Stimulated activated CD8-positive, alpha-beta memory T cell treated with anti-CD3 and anti-CD28 coated beads, Interleukin-15, amount 100 ng/mL, for 1 hour (primary cell): ENCODE results near the gene WDR90.
"Not testable (repeated sequence)": the region's sequence is repeated elsewhere in the genome, so short reads cannot be mapped to it uniquely, and the experiment has no call there.

Experiments
- DNase-seq: peaks from one replicate; pipeline ENCODE4 v3.0.0-alpha.2; 2020; ENCODE audit warnings: low read depth

The WDR90 gene

DNA sequence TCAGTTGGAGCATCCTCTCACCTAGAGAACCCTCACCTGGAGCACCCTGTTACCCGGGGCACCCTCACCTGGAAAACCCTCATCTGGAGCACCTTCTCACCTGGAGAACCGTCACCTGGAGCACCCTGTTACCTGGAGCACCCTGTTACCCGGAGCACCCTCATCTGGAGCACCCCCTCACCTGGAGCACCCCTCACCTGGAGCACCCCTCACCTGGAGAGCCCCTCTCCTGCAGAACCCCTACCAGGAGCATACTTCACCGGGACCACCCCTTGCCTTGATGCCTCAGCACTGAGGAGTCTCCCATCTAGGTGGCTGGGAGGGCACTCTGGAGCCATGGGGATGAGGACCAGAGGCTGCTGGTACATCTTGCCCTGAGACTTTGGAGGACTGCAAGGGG lies 59.8 kb downstream of the WDR90 start:
- DNase-seq = no peak

DNA sequence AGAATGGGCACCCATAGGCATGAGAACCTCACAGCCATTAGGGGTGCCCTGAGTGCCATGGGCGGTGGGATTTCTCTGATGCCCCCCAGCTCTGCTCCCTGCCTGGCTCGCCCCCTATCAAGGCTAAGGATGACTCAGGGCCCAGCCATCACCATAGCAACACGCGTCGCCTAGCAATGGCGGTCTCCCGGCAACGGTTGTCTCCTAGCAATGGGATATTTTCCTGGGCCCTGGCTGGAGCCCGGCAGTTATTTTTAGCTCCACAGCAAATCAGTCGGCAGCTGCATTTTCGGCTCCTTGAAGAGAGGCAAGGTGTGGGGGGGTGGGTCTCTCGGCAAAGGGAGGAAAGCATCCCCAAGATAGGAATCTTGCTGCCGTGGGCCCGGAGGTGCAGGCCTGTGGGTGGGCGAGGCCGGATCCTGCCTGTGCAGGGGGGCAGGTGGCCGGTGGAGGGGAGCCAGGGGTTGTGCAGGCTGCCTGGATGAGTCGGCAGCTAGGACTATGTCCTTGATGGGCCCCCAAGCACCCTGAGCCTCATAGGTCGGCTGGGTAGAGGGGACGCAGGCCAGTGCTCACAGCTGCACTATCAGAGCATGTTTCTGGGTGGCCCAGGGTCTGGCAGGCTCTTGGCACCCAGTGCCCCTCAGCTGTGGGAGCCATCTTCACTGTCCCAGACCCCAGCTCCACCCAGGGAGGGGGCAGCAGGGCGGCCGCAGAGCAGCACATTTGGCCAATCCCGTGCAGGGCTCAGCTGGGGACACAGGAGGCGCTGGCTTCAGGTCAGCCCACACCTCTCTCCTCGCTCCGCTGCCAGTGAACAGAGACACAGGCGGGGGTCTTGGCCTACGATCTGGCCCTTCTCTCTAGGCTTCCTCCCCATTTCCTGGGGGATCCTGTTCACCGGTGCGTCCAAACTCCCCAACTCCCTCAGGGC lies 60.7 kb downstream of the WDR90 start:
- DNase-seq = no peak

DNA sequence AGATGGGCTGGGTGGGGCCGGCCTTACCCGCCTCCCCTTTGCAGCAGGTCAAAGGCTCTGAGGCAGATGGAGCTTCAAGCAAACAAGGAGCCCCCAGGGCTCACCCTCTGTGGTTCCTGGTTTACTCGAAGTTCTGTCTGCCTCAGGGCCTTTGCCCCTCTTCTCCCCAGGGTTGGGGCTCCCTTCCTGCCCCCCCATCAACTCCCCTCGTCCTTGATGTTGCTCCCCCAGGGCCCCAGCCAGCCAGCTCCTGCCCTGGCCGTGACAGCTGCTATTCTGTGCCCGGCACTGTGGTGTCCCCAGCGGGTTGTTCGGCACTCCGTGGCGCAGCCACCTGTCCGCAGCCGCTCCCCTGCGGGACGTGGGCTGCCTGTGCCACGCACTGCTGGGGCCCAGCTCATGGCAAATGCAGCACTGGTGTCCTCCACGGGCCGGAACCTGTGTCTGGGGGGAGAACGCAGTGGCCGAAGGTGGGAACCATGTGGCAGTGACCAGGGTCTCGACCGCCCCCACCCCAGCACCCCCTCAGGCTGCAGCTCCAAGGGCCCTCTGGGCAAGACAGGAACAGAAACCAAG lies 61.4 kb downstream of the WDR90 start:
- no peak for DNase-seq

DNA sequence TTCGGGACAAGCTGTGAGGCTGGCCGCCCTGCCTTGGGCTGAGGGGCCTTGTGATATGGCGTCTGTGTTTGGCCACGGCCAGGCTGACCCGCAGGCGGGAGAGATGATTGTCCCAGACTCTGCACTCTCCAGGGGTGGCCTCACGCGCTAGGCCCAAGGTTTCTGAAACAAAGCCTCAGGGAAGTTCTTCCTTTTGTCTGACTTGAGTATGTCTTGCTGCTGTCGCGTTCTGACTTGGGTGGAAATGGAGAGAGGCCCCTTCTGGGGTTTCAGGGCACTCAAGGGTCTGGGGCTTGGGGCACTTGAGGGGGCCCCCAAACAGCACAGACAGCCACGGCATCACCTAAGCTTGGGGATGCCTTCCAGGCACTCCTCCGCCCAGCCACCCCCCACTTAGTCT lies 61.9 kb downstream of the WDR90 start:
- no peak for DNase-seq

DNA sequence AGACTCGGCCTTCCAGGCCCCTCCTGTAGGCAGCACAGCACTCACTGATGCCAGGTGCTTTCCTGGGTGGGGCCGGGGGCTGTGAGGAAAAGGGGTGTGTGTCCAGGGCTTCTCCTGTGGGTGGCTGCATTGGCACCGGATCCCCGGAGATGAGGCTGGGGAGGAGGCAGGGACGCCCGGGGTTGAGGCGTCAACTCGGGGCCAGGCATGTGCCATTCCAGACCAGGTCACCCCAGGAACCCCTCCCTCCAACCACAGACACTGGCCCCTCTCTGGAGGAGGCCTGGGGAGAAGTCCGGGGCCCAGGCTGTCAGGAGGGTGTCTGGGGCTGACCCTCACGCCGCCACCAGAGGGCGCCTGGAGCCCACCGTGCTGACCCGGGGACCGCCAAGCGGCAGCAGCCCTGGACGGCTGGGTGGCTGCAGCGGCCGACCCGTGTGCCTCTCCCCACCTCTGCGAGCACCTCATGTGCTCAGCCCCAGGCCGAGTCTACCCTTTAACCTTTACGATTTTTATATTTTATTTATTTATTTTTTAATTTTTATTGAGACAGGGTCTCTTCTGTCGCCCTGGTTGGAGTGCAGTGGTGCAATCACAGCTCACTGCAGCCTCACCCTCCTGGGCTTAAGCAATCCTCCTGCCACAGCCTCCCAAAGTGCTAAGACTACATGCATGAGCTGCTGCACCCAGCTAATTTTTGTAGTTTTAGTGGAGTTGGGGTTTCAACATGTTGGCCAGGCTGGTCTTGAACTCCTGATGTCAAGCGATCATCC lies 62.6 kb downstream of the WDR90 start:
- peak; percentile 56 for DNase-seq

DNA sequence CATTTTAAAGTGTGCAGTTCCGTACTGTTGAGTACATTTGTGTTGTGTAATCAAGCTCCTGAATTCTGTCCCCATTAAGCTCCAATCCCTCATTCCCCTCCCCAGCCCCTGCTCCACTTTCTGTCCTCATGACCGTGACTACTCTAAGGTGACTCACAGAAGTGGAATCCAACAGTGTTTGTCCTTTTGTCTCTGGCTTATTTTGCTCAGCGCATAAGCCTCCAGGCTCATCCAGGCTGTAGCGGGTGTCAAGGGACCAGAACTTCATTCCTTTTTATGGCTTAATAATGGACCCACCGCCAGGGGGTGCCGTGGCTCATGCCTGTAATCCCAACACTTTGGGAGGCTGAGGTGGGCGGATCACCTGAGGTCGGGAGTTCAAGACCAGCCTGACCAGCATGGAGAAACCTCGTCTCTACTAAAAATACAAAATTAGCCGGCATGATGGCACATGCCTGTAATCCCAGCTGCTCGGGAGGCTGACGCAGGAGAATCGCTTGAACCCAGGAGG lies 63.6 kb downstream of the WDR90 start:
- DNase-seq = not testable (repeated sequence)

DNA sequence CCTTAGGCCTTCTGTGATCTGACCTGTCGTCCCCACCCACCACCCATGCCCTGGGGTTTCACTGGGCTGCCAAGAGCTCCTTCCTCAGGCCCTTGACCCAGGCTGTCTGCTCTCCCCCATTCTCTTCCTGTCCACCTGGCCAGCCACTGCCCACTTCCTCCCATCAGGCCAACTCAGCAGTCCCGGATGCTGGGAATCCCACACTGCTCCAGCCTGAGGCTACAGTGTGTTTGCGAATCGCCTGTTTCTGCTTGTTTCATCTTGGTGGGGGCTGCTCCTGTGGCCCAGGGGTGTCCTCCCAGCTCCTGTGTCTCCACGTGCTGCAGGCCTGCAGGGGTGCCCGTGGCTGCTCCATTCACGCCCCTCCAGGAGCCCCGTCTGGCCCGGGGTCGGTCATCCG lies 64.9 kb downstream of the WDR90 start:
- no peak for DNase-seq

DNA sequence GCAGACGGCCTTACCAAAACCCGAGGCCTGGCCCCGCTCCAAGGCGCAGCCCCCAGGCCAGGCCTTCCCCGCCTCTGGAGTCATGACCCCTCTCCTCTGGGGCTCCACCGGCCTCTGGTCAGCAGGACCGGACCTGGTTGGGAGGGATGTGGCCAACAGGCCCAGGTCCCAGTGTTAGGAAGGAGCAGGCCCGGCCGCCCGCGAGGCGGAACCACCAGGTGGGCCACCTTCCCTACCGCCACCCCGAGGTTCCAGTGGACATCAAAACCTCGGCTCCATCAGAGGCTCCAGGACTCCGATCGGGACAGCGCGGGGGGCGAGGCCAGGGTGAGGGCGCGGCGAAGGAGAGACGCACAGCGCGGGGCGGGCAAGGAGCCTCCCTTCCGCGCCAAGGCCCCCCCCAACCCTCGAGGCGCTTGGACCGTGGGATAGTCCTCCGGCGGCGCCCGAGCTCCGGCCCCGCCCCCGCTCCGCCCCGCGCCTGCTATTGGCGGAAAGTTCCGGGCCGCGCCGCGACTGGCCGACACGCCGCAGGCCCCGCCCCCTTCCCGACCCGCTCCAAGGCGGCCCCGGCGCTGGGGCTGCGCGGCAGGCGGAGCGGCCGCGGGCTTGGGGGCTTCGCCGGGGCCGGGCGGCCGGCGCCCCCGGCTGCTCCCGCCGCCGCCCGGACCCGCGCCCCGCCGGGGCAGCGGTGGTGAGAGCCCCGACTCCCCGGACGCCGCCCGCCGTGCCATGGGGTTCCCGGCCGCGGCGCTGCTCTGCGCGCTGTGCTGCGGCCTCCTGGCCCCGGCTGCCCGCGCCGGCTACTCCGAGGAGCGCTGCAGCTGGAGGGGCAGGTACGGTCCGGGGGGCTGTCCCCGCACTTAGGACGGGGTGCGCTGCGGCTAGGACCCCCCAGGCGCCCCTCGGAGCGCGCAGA lies 65.7 kb downstream of the WDR90 start, which contains the start of gene METRN:
TSS of gene METRN (plus strand) at position 561 of the 919 bp plus-strand sequence. CDS start at position 733, 172 bp downstream.
- peak; percentile 74 for DNase-seq

DNA sequence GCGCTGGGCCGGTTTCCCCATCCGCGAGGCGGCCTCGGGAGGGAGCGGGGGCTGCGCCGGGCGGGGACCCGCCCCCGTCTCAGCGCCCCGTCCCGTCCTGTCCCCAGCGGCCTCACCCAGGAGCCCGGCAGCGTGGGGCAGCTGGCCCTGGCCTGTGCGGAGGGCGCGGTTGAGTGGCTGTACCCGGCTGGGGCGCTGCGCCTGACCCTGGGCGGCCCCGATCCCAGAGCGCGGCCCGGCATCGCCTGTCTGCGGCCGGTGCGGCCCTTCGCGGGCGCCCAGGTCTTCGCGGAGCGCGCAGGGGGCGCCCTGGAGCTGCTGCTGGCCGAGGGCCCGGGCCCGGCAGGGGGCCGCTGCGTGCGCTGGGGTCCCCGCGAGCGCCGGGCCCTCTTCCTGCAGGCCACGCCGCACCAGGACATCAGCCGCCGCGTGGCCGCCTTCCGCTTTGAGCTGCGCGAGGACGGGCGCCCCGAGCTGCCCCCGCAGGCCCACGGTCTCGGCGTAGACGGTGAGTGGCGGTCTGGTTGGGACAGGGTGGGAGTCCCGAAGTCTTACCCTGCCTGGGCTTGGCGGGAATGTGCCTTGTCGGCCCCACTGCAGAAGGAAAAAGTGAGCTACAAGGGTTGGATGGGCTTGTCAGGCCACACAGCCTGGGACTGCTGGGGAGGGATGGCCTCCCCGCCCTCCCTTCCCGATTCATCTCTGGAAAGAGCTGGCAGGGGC lies 66.5 kb downstream of the WDR90 start:
- no peak for DNase-seq

DNA sequence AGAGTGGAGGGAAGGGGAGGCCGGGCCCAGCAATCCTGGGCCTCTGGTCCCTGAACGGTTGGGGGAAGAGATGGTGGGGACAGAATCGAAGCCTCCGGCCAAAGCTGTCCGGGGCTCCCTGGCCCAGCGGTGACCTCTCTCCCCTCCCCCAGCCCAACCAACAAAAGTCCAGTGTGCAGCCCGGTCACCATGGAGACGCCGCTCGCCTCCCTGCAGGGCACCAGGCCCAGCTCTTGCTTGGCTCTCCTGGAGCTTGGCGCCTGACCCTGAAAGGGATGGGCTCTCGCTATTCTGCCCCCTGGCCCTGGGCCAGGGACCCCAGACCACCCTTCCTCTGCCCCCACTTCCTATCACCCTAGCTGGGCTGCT lies 67.0 kb downstream of the WDR90 start:
- DNase-seq = no peak

DNA sequence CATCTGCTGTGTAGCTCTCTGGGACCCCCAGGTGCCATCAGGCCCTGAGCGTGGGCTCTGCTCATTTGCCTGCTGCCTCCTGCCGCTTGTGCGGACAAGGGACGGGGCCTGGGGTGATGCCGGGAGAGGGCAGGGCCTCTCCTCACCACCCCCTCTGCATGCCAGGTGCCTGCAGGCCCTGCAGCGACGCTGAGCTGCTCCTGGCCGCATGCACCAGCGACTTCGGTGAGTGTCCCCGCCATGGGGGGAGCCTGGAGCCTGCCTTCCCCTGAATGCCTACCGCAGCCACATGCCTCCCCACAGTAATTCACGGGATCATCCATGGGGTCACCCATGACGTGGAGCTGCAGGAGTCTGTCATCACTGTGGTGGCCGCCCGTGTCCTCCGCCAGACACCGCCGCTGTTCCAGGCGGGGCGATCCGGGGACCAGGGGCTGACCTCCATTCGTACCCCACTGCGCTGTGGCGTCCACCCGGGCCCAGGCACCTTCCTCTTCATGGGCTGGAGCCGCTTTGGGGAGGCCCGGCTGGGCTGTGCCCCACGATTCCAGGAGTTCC lies 67.7 kb downstream of the WDR90 start:
- DNase-seq = no peak
